ENCODE data around the gene CD300LF. TPM values are rescaled to one million over a fixed set of nuclear protein-coding genes. Genes with fewer than 3 reads are reported as not detected.

The CD300LF gene
- total and polyA plus RNA-seq, 2 donors (not counting 1 experiment from before 2014, with no cell fraction given), result 0.52 to 1.1 TPM

DNA sequence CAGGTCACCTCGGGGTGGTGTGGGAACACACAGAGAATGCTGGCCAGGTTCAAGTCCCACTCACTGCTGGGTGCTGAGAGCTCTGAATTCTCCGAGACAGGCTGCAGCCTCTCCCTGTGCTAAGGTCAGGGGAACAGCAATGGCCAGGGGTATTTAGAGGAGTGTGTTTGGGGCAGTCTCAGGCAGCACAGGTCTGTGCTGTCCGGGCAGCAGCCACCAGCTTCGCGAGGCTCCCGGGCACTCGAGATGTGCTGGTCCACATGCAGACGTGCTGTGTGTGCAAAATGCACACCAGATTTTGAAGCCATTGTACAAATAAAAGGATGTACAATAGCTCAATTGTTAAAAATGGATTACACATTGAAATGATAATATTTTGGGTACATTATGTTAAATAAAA lies 42.8 kb upstream of the CD300LF start:
- ATAC-seq (ENCODE audit: low read depth) (no peak), DNase-seq (no peak)
- ChIA-PET CTCF (interaction anchor here (1.2 to 7.7 kb wide), 6 partner anchors 10 to 98 kb away, joined by 3 to 57 read pairs (median 8); partner anchors contain the start of gene RAB37), POLR2A (no interaction called here)
- TF ChIP-seq EZH2 (IDR thresholded peaks at IDR 0.05; ENCODE audit: borderline replicate concordance, insufficient read depth, low read depth, low read length, poor library complexity, severe bottlenecking), result no peak
- TF ChIP-seq, protein P1, sequence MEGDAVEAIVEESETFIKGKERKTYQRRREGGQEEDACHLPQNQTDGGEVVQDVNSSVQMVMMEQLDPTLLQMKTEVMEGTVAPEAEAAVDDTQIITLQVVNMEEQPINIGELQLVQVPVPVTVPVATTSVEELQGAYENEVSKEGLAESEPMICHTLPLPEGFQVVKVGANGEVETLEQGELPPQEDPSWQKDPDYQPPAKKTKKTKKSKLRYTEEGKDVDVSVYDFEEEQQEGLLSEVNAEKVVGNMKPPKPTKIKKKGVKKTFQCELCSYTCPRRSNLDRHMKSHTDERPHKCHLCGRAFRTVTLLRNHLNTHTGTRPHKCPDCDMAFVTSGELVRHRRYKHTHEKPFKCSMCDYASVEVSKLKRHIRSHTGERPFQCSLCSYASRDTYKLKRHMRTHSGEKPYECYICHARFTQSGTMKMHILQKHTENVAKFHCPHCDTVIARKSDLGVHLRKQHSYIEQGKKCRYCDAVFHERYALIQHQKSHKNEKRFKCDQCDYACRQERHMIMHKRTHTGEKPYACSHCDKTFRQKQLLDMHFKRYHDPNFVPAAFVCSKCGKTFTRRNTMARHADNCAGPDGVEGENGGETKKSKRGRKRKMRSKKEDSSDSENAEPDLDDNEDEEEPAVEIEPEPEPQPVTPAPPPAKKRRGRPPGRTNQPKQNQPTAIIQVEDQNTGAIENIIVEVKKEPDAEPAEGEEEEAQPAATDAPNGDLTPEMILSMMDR (IDR thresholded peaks at IDR 0.05), result no peak
- H3K36me3 ChIP-seq (replicated peaks in 1 of 2; ENCODE audit: control extremely low read depth in 1 of 2, control insufficient read depth in 1 of 2, extremely low read depth in 1 of 2, insufficient read depth in 2 of 2, low read length in 1 of 2), result peaks cover 0 to 7% of the 10 kb centered on the region in 2 experiments
- peaks cover 56 to 68% of the 10 kb centered on the region in 2 donors for H3K4me1 ChIP-seq (ENCODE audit: control insufficient read depth in 2 of 2, insufficient read depth in 2 of 2, low read length in 2 of 2)
- no peak overlapping the region for H2AFZ ChIP-seq (ENCODE audit: insufficient read depth, low read depth, low read length, poor library complexity, severe bottlenecking)
- H3K4me3 ChIP-seq (ENCODE audit: control extremely low read depth in 1 of 5, extremely low read depth in 1 of 5, insufficient read depth in 1 of 5, low read depth in 2 of 5, low read length in 4 of 5), result no peak overlapping the region
- H4K20me1 ChIP-seq (ENCODE audit: control insufficient read depth, insufficient read depth, low read length, poor library complexity, severe bottlenecking), result peaks cover 92% of the 10 kb centered on the region
- no peak overlapping the region for H3K4me3 Mint-ChIP-seq
- peaks cover 97% of the 10 kb centered on the region for H3K79me2 ChIP-seq (ENCODE audit: control insufficient read depth, insufficient read depth, low read length)
- no peak overlapping the region for H3K9ac ChIP-seq (ENCODE audit: low read length)
- no peak overlapping the region for H3K27ac Mint-ChIP-seq
- H3K27me3 Mint-ChIP-seq, result no peaks in the 10 kb centered on the region
- no peaks in the 10 kb centered on the region for H3K27me3 ChIP-seq (replicated peaks in 1 of 4; ENCODE audit: control extremely low read depth in 1 of 4, control insufficient read depth in 3 of 4, insufficient read depth in 4 of 4, low read length in 3 of 4)
- H3K27ac ChIP-seq (ENCODE audit: low read length in 2 of 2), result no peak overlapping the region
- WGBS (ENCODE audit: insufficient coverage), result 92% methylated on average over 2 of the region's 8 CpGs
- H3K4me2 ChIP-seq (replicated peaks; ENCODE audit: low read depth, low read length, poor library complexity, severe bottlenecking), result no peak overlapping the region
- intact Hi-C loops (cut with micrococcal nuclease), result no loop called here
- no peaks in the 10 kb centered on the region for H3K9me3 Mint-ChIP-seq (ENCODE audit: insufficient read depth)
- H3K9me3 ChIP-seq (ENCODE audit: control extremely low read depth in 1 of 3, control insufficient read depth in 2 of 3, insufficient read depth in 1 of 3, low read length in 2 of 3), result no peaks in the 10 kb centered on the region
- H3K4me1 Mint-ChIP-seq, result peaks cover 80% of the 10 kb centered on the region

DNA sequence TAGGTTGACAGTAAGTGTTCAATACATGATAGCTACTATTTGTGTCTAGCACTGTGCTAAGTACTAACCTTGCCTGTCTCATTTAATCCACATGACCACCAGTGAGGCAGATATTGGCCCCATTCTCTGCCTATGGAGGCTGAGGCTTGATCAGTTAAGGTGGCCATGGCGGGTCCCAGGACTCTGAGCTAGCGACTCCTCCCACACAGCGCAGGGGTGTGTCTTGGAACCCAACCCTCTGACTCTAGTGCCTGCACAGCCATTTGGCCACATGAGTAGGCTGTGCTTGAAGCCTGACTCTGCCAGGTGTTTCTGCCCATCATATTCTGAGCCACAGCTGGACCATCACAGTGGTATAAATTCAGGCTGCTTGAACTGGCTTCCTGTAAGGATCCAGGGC lies 42.1 kb upstream of the CD300LF start:
- CTCF ChIA-PET, result interaction anchor here (1.2 to 7.7 kb wide), 6 partner anchors 10 to 97 kb away, joined by 3 to 57 read pairs (median 9); no protein-coding TSS in a partner anchor
- no peaks in the 10 kb centered on the region for H3K9me3 Mint-ChIP-seq (ENCODE audit: insufficient read depth)
- no peak for DNase-seq
- Histone ChIP-seq H3K27me3 (replicated peaks in 1 of 4; ENCODE audit: control extremely low read depth in 1 of 4, control insufficient read depth in 3 of 4, insufficient read depth in 4 of 4, low read length in 3 of 4) (no peaks in the 10 kb centered on the region), H2AFZ (ENCODE audit: insufficient read depth, low read depth, low read length, poor library complexity, severe bottlenecking) (no peak overlapping the region), H3K79me2 (ENCODE audit: control insufficient read depth, insufficient read depth, low read length) (peaks cover 97% of the 10 kb centered on the region), H3K9ac (ENCODE audit: low read length) (no peak overlapping the region), H3K27ac (ENCODE audit: low read length in 2 of 2) (no peak overlapping the region), H4K20me1 (ENCODE audit: control insufficient read depth, insufficient read depth, low read length, poor library complexity, severe bottlenecking) (peaks cover 92% of the 10 kb centered on the region), H3K36me3 (replicated peaks in 1 of 2; ENCODE audit: control extremely low read depth in 1 of 2, control insufficient read depth in 1 of 2, extremely low read depth in 1 of 2, insufficient read depth in 2 of 2, low read length in 1 of 2) (peaks cover 0 to 7% of the 10 kb centered on the region in 2 experiments), H3K9me3 (ENCODE audit: control extremely low read depth in 1 of 3, control insufficient read depth in 2 of 3, insufficient read depth in 1 of 3, low read length in 2 of 3) (no peaks in the 10 kb centered on the region), H3K4me3 (ENCODE audit: control extremely low read depth in 1 of 5, extremely low read depth in 1 of 5, insufficient read depth in 1 of 5, low read depth in 2 of 5, low read length in 4 of 5) (no peak overlapping the region), H3K4me2 (replicated peaks; ENCODE audit: low read depth, low read length, poor library complexity, severe bottlenecking) (no peak overlapping the region), H3K4me1 (ENCODE audit: control insufficient read depth in 2 of 2, insufficient read depth in 2 of 2, low read length in 2 of 2) (peaks cover 59 to 68% of the 10 kb centered on the region in 2 donors)
- no peak for ATAC-seq (ENCODE audit: low read depth)
- TF ChIP-seq, protein P1 (IDR thresholded peaks at IDR 0.05), result no peak
- no peak for TF ChIP-seq EZH2 (IDR thresholded peaks at IDR 0.05; ENCODE audit: borderline replicate concordance, insufficient read depth, low read depth, low read length, poor library complexity, severe bottlenecking)
- H3K27me3 Mint-ChIP-seq, result no peaks in the 10 kb centered on the region
- intact Hi-C loops (cut with micrococcal nuclease), result no loop called here
- POLR2A ChIA-PET, result no interaction called here
- WGBS (ENCODE audit: insufficient coverage), result 100% methylated on average over 3 of the region's 3 CpGs
- H3K4me3 Mint-ChIP-seq, result no peak overlapping the region
- H3K27ac Mint-ChIP-seq, result no peak overlapping the region
- H3K4me1 Mint-ChIP-seq, result peaks cover 85% of the 10 kb centered on the region

Data from B cell (primary cell).